GM18858 (cell line): ENCODE measurements around the gene FAM20A.
"Not testable (repeated sequence)": the region's sequence is repeated elsewhere in the genome, so short reads cannot be mapped to it uniquely, and the experiment has no call there.

Source experiments
- ATAC-seq: cut with Tn5 transposase; IDR thresholded peaks from one replicate; pipeline ENCODE4 v1.9.1; 2021; ENCODE audit not compliant: unreplicated experiment

FAM20A gene

DNA sequence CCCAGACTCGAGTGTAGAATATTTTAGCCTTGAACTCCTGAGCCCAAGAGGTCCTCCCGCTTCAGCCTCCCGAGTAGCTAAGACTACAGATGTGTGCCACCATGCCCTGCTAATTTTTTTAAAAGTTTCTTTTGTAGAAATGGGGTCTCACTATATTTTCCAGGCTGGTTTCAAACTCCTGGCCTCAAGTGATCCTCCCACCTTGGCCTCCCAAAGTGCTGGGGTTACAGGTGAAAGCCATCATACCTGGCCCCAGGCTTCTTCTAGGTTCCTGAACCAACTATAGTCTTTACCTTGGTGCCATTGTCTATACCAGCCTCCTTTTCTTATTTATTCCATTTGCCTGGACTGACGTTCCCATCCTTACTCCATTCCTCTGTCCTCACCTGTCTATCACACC is 106.1 kb downstream of the FAM20A start:
- no peak for ATAC-seq

GRCh38 chr17:68492394-68493054 is 108.6 kb downstream of the FAM20A start:
- not testable (repeated sequence) for ATAC-seq

- no peak for ATAC-seq
These were observed 109.6 kb downstream of the FAM20A start for GRCh38 chr17:68491381-68492231.

GRCh38 chr17:68489919-68490318 is 111.2 kb downstream of the FAM20A start:
- ATAC-seq: no peak
